ENCODE measurements around the gene C1orf232. TPM values are rescaled to one million over a fixed set of nuclear protein-coding genes. Genes with fewer than 3 reads are reported as not detected.

C1orf232 gene
- total and polyA plus RNA-seq, 9 donors: not detected

DNA sequence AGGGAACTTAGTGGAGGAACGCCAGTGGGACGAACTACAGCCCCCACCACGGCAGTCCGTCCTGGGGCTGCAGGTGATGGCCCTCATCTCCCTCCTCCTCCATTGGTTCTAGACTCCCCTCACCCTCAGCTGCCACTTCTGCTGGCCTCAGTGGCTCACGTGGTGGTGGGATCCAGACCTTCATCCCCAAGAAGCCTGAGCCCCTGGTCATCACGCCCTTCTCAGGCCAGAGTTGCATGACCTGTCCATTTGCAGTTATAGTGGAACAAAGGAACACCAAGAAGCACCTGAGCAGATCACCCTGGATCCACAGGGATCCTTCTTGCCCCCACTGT, 22.8 kb downstream of the C1orf232 start:
- Histone ChIP-seq H3K4me1 (ENCODE audit: insufficient read depth) (no peaks in the 10 kb centered on the region), H3K27me3 (no peaks in the 10 kb centered on the region), H3K9me3 (no peaks in the 10 kb centered on the region), H3K36me3 (no peaks in the 10 kb centered on the region), H3K4me3 (no peak overlapping the region), H3K27ac (no peak overlapping the region)
- intact Hi-C loops (cut with DNase I): loop anchor here (5.0 to 10.0 kb wide), 2 partner anchors 44 to 111 kb away; no protein-coding TSS in a partner anchor
- no peak for TF ChIP-seq CTCF (IDR thresholded peaks at IDR 0.05)
- TF ChIP-seq POLR2A (IDR thresholded peaks at IDR 0.05): no peak
- TF ChIP-seq EP300 (IDR thresholded peaks at IDR 0.05): no peak
- 18 to 32% (median 27%) methylated on average over 6 of the region's 6 CpGs for WGBS, 3 donors
- DNase-seq: no peak

DNA sequence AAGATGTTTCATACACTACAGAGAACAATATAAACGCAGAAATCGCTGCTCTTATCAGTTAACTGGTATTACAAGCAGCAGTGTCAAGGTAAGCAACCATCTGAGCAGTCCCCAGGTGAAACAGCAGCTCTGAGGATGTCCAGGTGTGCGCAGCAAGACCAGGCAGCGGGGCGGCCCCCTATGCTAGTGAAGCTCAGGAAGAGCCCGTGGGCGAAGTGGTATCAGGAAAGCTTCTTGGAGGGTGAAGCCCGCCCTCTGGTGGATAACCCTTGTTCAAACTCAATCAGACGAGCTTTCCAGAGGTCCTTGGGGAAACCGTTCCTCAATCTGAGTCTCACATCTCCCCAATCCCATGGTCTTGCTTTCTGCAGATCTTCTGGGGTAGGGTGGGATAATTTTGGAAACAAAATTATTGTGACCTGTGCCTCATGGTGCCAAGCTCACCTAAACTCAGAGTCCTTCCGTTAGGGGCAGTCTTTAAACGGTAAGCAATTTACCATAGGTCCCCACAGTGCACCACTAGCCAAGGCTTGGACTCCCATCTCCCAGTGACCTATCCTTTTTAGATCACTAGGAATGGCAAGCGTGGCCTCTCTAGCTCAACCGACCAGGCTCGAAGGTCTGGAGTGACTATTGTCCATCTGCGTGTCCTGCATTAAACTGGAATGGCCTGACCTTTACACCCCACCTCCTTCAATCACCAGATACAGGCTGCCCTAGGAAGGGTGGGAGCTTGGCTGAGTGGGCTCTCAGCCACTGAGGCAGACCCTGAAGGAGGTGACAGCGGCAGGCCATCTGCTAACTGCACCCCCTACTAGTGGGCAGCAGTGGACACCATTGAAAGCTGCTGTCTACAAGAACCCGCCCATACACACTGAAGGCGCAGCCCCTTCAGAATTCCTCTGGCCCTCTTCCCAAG, 23.5 kb downstream of the C1orf232 start:
- intact Hi-C loops (cut with DNase I): loop anchor here (5.0 to 10.0 kb wide), 2 partner anchors 43 to 110 kb away; no protein-coding TSS in a partner anchor
- H3K9me3 ChIP-seq: no peaks in the 10 kb centered on the region
- H3K27me3 ChIP-seq: no peaks in the 10 kb centered on the region
- H3K36me3 ChIP-seq: no peaks in the 10 kb centered on the region
- peak; percentile 35 to 61 (median 61) for TF ChIP-seq CTCF (IDR thresholded peaks at IDR 0.05)
- TF ChIP-seq POLR2A (IDR thresholded peaks at IDR 0.05): no peak
- no peak overlapping the region for H3K4me3 ChIP-seq
- H3K27ac ChIP-seq: no peak overlapping the region
- 17 to 25% (median 23%) methylated on average over 18 to 19 of the region's 19 CpGs for WGBS, 3 donors
- no peaks in the 10 kb centered on the region for H3K4me1 ChIP-seq (ENCODE audit: insufficient read depth)
- peak; percentile 64 to 79 (median 75) for DNase-seq

GRCh38 chr1:26142159-26142558, 26.6 kb downstream of the C1orf232 start:
- H3K27me3 ChIP-seq: no peaks in the 10 kb centered on the region
- no peaks in the 10 kb centered on the region for H3K36me3 ChIP-seq
- 79 to 83% (median 79%) methylated on average over 8 of the region's 8 CpGs for WGBS, 3 donors
- no peak for DNase-seq
- TF ChIP-seq EP300 (IDR thresholded peaks at IDR 0.05) (no peak), CTCF (IDR thresholded peaks at IDR 0.05) (no peak), POLR2A (IDR thresholded peaks at IDR 0.05) (no peak)
- intact Hi-C loops (cut with DNase I): loop anchor here in 3 of 4 donors (2.0 to 10.0 kb wide), 3 partner anchors 101 to 107 kb away; no protein-coding TSS in a partner anchor
- H3K27ac ChIP-seq: no peak overlapping the region
- no peak overlapping the region for H3K4me3 ChIP-seq
- H3K4me1 ChIP-seq (ENCODE audit: insufficient read depth): no peaks in the 10 kb centered on the region
- no peaks in the 10 kb centered on the region for H3K9me3 ChIP-seq

GRCh38 chr1:26138974-26139558, 29.7 kb downstream of the C1orf232 start:
- Histone ChIP-seq H3K9me3 (no peaks in the 10 kb centered on the region), H3K4me1 (ENCODE audit: insufficient read depth) (no peaks in the 10 kb centered on the region), H3K27me3 (no peaks in the 10 kb centered on the region), H3K36me3 (no peaks in the 10 kb centered on the region), H3K27ac (no peak overlapping the region), H3K4me3 (no peak overlapping the region)
- TF ChIP-seq CTCF (IDR thresholded peaks at IDR 0.05) (no peak), POLR2A (IDR thresholded peaks at IDR 0.05) (no peak), EP300 (IDR thresholded peaks at IDR 0.05) (no peak)
- intact Hi-C loops (cut with DNase I): no loop called here
- WGBS, 3 donors: 55 to 68% (median 56%) methylated on average over 3 of the region's 3 CpGs
- DNase-seq: no peak

All from ovary (tissue), 9 donors.